ENCODE results near the gene CAMKK2. TPM values are rescaled to one million over a fixed set of nuclear protein-coding genes. Genes with fewer than 3 reads are reported as not detected.

Gene CAMKK2
- total and polyA plus RNA-seq, 10 donors, result 13.6 to 90.1 (median 63.3) TPM

DNA sequence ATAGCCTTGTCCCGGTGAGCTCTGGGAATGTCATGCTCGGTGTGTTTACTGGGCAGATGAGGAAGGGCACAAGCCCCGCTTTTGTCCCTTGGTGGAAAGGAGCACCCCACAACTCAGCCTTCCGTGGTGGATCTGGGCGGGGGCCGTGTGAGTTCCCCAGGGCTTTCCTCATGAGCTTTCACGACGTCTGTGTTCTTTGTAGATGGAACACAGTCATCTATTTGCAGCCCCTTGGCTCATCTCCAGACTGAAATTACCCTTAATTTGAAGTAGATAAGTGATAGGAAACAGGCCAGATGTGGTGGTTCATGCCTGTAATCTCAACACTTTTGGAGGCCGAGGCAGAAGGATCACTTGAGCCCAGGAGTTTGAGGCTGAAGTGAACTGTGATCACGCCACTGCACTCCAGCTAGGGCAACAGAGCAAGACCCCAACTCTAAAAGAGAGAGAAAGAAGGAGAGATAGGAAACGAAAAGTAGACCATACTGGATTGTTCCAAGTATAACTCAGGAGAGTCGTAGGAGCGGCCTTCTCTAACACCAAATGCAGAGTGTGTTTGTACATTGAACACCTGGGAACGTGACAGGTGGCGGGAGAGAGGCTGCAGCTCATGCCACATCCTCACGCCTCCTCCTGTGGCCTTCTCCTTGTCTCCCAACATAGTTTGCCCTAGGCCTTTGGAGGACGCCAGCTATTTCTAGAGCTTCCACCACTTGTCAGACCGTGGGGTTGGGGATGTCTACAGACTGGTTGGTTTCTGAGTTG, 77.7 kb downstream of the CAMKK2 start:
- DNase-seq, result peak; percentile 29
- Histone ChIP-seq H3K4me1 (peaks cover 2 to 50% (median 35%) of the 10 kb centered on the region in 6 donors), H3K27me3 (replicated peaks in 1 of 7) (no peaks in the 10 kb centered on the region), H3K27ac (no peak overlapping the region), H3K9me3 (no peaks in the 10 kb centered on the region), H3K36me3 (peaks cover 0 to 76% (median 20%) of the 10 kb centered on the region in 6 donors), H3K4me3 (no peak overlapping the region)
- WGBS, 5 donors, result 92 to 96% (median 93%) methylated on average over 18 of the region's 18 CpGs
- TF ChIP-seq POLR2AphosphoS5 (IDR thresholded peaks at IDR 0.05) (no peak), POLR2A (IDR thresholded peaks at IDR 0.05) (no peak)
- TF ChIP-seq, protein P1, sequence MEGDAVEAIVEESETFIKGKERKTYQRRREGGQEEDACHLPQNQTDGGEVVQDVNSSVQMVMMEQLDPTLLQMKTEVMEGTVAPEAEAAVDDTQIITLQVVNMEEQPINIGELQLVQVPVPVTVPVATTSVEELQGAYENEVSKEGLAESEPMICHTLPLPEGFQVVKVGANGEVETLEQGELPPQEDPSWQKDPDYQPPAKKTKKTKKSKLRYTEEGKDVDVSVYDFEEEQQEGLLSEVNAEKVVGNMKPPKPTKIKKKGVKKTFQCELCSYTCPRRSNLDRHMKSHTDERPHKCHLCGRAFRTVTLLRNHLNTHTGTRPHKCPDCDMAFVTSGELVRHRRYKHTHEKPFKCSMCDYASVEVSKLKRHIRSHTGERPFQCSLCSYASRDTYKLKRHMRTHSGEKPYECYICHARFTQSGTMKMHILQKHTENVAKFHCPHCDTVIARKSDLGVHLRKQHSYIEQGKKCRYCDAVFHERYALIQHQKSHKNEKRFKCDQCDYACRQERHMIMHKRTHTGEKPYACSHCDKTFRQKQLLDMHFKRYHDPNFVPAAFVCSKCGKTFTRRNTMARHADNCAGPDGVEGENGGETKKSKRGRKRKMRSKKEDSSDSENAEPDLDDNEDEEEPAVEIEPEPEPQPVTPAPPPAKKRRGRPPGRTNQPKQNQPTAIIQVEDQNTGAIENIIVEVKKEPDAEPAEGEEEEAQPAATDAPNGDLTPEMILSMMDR (IDR thresholded peaks at IDR 0.05 in 8 of 11, conservative IDR thresholded peaks at IDR 0.05 in 3 of 11), result no peak
- intact Hi-C loops (cut with DNase I; ENCODE audit: low total_unique reads), result no loop called here

DNA sequence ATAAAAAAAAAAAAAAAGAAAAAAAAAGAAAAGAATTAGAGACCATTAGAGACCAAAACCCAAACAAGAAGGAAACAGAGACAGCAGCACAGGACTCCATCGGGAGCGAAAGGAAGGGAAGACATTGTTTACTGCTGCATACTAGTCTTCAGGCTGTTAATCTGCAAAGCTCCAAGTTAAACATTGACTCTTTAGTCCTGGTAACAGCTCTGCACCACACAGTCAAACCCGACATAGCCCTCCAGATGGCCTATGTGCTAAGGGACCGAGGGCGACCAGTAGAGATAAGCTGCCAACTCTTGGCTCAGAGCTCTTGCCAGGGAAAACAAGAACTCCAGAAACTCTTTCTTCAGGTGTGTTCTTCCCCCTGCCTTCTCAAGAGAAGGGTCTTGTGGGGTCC, 78.7 kb downstream of the CAMKK2 start:
- DNase-seq, result peak; percentile 12
- WGBS, 5 donors, result 91 to 95% (median 95%) methylated on average over 5 of the region's 5 CpGs
- intact Hi-C loops (cut with DNase I; ENCODE audit: low total_unique reads), result no loop called here
- no peaks in the 10 kb centered on the region for H3K27me3 ChIP-seq (replicated peaks in 1 of 7)
- H3K27ac ChIP-seq, result no peak overlapping the region
- H3K4me1 ChIP-seq, result peaks cover 2 to 50% (median 34%) of the 10 kb centered on the region in 6 donors
- H3K36me3 ChIP-seq, result peaks cover 0 to 75% (median 15%) of the 10 kb centered on the region in 6 donors
- H3K9me3 ChIP-seq, result no peaks in the 10 kb centered on the region
- H3K4me3 ChIP-seq, result no peak overlapping the region
- TF ChIP-seq, protein P1 (IDR thresholded peaks at IDR 0.05 in 8 of 11, conservative IDR thresholded peaks at IDR 0.05 in 3 of 11), result no peak
- TF ChIP-seq POLR2AphosphoS5 (IDR thresholded peaks at IDR 0.05), result no peak
- no peak for TF ChIP-seq POLR2A (IDR thresholded peaks at IDR 0.05)

DNA sequence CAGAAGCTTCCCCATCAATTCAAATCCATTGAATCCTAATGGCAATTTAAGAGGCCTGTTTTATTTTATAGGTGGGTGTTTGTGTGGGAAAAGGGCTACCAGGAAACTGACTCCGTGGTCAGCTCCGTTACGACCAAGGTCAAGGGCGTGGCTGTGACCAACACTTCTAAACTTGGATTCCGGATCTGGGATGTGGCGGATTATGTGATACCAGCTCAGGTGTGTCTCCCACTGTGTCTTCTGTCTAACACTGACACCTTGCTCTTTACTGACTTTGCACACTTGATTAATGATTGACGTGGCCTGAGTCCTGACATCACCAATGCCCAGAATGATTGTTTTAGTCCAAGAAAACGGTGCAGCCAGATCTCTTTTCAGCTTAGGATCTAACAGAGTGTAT, 79.4 kb downstream of the CAMKK2 start:
- Histone ChIP-seq H3K9me3 (no peaks in the 10 kb centered on the region), H3K27ac (peak overlapping the region in 2 of 8 donors; percentile 11 to 20), H3K4me3 (no peak overlapping the region), H3K27me3 (replicated peaks in 1 of 7) (no peaks in the 10 kb centered on the region), H3K36me3 (peaks cover 0 to 68% (median 14%) of the 10 kb centered on the region in 6 donors), H3K4me1 (peaks cover 2 to 52% (median 35%) of the 10 kb centered on the region in 6 donors)
- 71 to 82% (median 77%) methylated on average over 8 of the region's 8 CpGs for WGBS, 5 donors
- intact Hi-C loops (cut with DNase I; ENCODE audit: low total_unique reads), result no loop called here
- DNase-seq, result peak; percentile 29
- TF ChIP-seq POLR2A (IDR thresholded peaks at IDR 0.05) (no peak), POLR2AphosphoS5 (IDR thresholded peaks at IDR 0.05) (no peak)

DNA sequence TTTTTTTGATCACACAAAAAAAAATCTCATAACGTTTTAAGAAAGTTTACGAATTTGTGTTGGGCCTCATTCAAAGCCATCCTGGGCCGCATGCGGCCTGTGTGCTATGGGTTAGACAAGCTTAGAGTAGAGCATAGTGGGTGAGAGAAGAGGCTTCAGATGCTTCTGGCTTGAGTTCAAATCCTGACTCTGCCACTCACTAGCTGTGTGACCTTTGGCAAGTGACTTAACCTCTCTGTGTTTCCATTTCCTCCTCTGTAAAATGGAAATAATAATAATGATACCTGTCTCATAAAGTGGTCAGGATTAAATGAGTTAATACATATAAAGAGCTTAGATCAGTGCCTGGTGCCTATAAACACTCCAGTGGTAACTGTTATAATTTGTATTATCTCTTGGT, 80.4 kb downstream of the CAMKK2 start:
- no peaks in the 10 kb centered on the region for H3K9me3 ChIP-seq
- 93 to 97% (median 95%) methylated on average over 4 of the region's 4 CpGs for WGBS, 5 donors
- H3K27ac ChIP-seq, result no peak overlapping the region
- H3K36me3 ChIP-seq, result peaks cover 0 to 59% (median 12%) of the 10 kb centered on the region in 6 donors
- no peaks in the 10 kb centered on the region for H3K27me3 ChIP-seq (replicated peaks in 1 of 7)
- TF ChIP-seq POLR2A (IDR thresholded peaks at IDR 0.05) (no peak), POLR2AphosphoS5 (IDR thresholded peaks at IDR 0.05) (no peak)
- TF ChIP-seq, protein P1 (IDR thresholded peaks at IDR 0.05 in 8 of 11, conservative IDR thresholded peaks at IDR 0.05 in 3 of 11), result no peak
- no peak overlapping the region for H3K4me3 ChIP-seq
- peaks cover 6 to 62% (median 43%) of the 10 kb centered on the region in 6 donors for H3K4me1 ChIP-seq
- DNase-seq, result no peak
- intact Hi-C loops (cut with DNase I; ENCODE audit: low total_unique reads), result no loop called here
